Upper lobe of left lung (tissue), 6 donors: ENCODE results near the gene SGMS2. TPM values are rescaled to one million over a fixed set of nuclear protein-coding genes. Genes with fewer than 3 reads are reported as not detected.

Experiments
- ATAC-seq, 2 donors: fragments of 200-7000 bp; cut with Tn5 transposase; one replicate each; pipeline ENCODE4 v1.9.1; 2022; ENCODE audit warnings: mild to moderate bottlenecking in 2 of 2, moderate library complexity in 2 of 2; ENCODE audit not compliant: low FRiP score in 2 of 2
- DNase-seq, 2 donors: peaks; one replicate each; pipeline ENCODE4 v3.0.0-alpha.2; 2019 to 2020
- H3K27ac ChIP-seq, 4 donors: fragments of 200-600 bp; sonication (generic); one replicate each; pipeline ENCODE4 v1.5.1; 2016 to 2019
- H3K27me3 ChIP-seq, 4 donors: fragments of 200-600 bp; sonication (generic); one replicate each; pipeline ENCODE4 v1.5.1; 2017 to 2019
- H3K36me3 ChIP-seq, 4 donors: fragments of 200-600 bp; sonication (generic); one replicate each; pipeline ENCODE4 v1.5.1; 2016 to 2019
- H3K4me1 ChIP-seq, 4 donors: fragments of 200-600 bp; sonication (generic); one replicate each; pipeline ENCODE4 v1.5.1; 2018 to 2019
- H3K4me3 ChIP-seq, 4 donors: fragments of 200-600 bp; sonication (generic); one replicate each; pipeline ENCODE4 v1.5.1; 2017 to 2019; ENCODE audit warnings: mild to moderate bottlenecking in 2 of 4, moderate library complexity in 1 of 4
- H3K9me3 ChIP-seq, 4 donors: fragments of 200-600 bp; sonication (generic); one replicate each; pipeline ENCODE4 v1.5.1; 2018 to 2019
- EP300 ChIP-seq, 4 donors: sonication (generic); formaldehyde crosslinking; IDR thresholded peaks; one replicate each; pipeline ENCODE4 v1.5.1; 2017; ENCODE audit warnings: antibody characterized with exemption in 4 of 4, control low read depth in 2 of 4
- POLR2A ChIP-seq, 4 donors: fragments of 450-650 bp; IDR thresholded peaks; one replicate each; pipeline ENCODE4 v1.5.1; 2016 to 2017; ENCODE audit warnings: antibody characterized with exemption in 4 of 4, mild to moderate bottlenecking in 2 of 4
- POLR2AphosphoS5 ChIP-seq, 2 donors: sonication (generic); formaldehyde crosslinking; IDR thresholded peaks; one replicate each; pipeline ENCODE4 v1.5.1; 2017; ENCODE audit warnings: antibody characterized with exemption in 2 of 2
- WGBS, 2 donors: methylation state at CpG; one replicate each; pipeline ENCODE4 v1.1.5; 2017 to 2018; 5-methylcytosine and 5-hydroxymethylcytosine counted together
- total RNA-seq, 6 donors: library from RNA; depleted of rRNA in 4 of 6; stranded (reverse); fragments of >200 nt in 4 of 6; gene quantifications; one replicate each; pipeline versions ENCODE4 v1.1.0 to v1.2.1, GENCODE V29; 2016 to 2021
- TF ChIP-seq, protein P1 (sequence below), 6 experiments: fragments of 450-650 bp in 4 of 6; fragments of 200-600 bp in 2 of 6; sonication (generic) in 2 of 6; IDR thresholded peaks; one replicate each; pipeline ENCODE4 v1.5.1; 2016 to 2019; ENCODE audit warnings: antibody characterized with exemption in 6 of 6
- donor health status: DM: no; HTN: no; CAD: no; lungs with moderate emphysema.
- donor health status: DM: no; HTN: yes; CAD: no; lungs with severe emphysema.

SGMS2 gene
- total RNA-seq, 6 donors from 2014 or later: 85.9 to 551 (median 204) TPM

- peak in 1 of 2 donors; percentile 67 for DNase-seq
- ATAC-seq: peak in 1 of 2 donors; percentile 62
- Histone ChIP-seq H3K9me3 (no peaks in the 10 kb centered on the region), H3K4me3 (no peak overlapping the region), H3K27me3 (no peaks in the 10 kb centered on the region), H3K27ac (peak overlapping the region in 2 of 4 donors; percentile 16 to 33), H3K36me3 (no peaks in the 10 kb centered on the region), H3K4me1 (peaks cover 11 to 14% (median 12%) of the 10 kb centered on the region in 4 donors)
- TF ChIP-seq POLR2AphosphoS5 (IDR thresholded peaks at IDR 0.05): no peak
- TF ChIP-seq, protein P1, sequence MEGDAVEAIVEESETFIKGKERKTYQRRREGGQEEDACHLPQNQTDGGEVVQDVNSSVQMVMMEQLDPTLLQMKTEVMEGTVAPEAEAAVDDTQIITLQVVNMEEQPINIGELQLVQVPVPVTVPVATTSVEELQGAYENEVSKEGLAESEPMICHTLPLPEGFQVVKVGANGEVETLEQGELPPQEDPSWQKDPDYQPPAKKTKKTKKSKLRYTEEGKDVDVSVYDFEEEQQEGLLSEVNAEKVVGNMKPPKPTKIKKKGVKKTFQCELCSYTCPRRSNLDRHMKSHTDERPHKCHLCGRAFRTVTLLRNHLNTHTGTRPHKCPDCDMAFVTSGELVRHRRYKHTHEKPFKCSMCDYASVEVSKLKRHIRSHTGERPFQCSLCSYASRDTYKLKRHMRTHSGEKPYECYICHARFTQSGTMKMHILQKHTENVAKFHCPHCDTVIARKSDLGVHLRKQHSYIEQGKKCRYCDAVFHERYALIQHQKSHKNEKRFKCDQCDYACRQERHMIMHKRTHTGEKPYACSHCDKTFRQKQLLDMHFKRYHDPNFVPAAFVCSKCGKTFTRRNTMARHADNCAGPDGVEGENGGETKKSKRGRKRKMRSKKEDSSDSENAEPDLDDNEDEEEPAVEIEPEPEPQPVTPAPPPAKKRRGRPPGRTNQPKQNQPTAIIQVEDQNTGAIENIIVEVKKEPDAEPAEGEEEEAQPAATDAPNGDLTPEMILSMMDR (IDR thresholded peaks at IDR 0.05): no peak
- peak in 1 of 4 donors; percentile 67 for TF ChIP-seq EP300 (IDR thresholded peaks at IDR 0.05)
- no peak for TF ChIP-seq POLR2A (IDR thresholded peaks at IDR 0.05)
- 43 to 50% methylated on average over 1 of the region's 1 CpG for WGBS, 2 donors
Observed at GRCh38 chr4:107801766-107802211, 22.9 kb upstream of the SGMS2 start.

DNA sequence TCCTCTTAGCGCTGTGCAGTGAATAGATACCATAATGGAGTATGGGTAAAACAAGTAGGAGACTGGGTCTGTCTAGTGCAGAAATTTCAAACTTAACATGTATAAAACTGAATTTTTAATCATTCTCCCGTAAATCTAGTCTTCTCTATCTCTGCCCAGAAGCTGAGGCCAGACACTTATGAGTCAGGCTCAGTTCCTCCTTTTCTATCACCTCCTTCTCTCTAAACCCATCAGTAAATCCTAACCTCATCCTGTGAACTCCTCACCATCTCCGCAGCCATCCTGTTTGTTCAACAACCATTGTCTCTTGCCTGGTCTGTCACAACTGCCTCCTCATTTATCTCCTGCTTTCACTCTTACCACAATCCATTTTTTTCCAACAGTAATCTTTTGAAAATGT, 19.8 kb upstream of the SGMS2 start:
- H3K4me1 ChIP-seq: peaks cover 11 to 12% (median 11%) of the 10 kb centered on the region in 4 donors
- H3K36me3 ChIP-seq: no peaks in the 10 kb centered on the region
- no peak overlapping the region for H3K4me3 ChIP-seq
- no peaks in the 10 kb centered on the region for H3K9me3 ChIP-seq
- no peak overlapping the region for H3K27ac ChIP-seq
- no peak for ATAC-seq
- no peaks in the 10 kb centered on the region for H3K27me3 ChIP-seq
- 63 to 71% methylated on average over 3 of the region's 3 CpGs for WGBS, 2 donors
- no peak for DNase-seq
- TF ChIP-seq POLR2AphosphoS5 (IDR thresholded peaks at IDR 0.05): no peak
- TF ChIP-seq POLR2A (IDR thresholded peaks at IDR 0.05): no peak
- TF ChIP-seq EP300 (IDR thresholded peaks at IDR 0.05): no peak
- TF ChIP-seq, protein P1 (IDR thresholded peaks at IDR 0.05): no peak

DNA sequence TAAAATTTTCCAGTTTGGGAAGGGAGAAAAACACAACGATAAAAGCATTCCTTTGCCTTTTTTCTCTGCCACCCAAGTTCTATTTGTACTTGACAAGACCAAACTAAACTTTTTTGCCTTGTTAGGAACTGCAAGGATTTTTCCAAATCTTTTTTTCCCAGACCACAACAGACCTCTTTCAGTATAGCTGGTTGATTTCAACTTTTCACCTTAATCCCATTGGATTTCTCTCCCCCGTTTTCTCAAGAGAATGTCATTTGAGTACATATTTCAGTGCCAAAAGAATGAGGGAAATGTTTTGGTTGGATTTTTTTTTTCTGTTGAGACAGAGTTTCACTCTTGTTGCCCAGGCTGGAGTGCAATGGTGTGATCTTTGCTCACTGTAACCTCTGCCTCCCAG, 18.5 kb upstream of the SGMS2 start:
- Histone ChIP-seq H3K27ac (no peak overlapping the region), H3K27me3 (no peaks in the 10 kb centered on the region), H3K4me3 (no peak overlapping the region), H3K9me3 (no peaks in the 10 kb centered on the region), H3K36me3 (no peaks in the 10 kb centered on the region), H3K4me1 (peaks cover 1 to 4% (median 1%) of the 10 kb centered on the region in 4 donors)
- DNase-seq (no peak), ATAC-seq (no peak)
- 75 to 82% methylated on average over 2 of the region's 2 CpGs for WGBS, 2 donors
- TF ChIP-seq POLR2AphosphoS5 (IDR thresholded peaks at IDR 0.05): no peak
- no peak for TF ChIP-seq POLR2A (IDR thresholded peaks at IDR 0.05)
- TF ChIP-seq EP300 (IDR thresholded peaks at IDR 0.05): no peak
- TF ChIP-seq, protein P1 (IDR thresholded peaks at IDR 0.05): no peak

DNA sequence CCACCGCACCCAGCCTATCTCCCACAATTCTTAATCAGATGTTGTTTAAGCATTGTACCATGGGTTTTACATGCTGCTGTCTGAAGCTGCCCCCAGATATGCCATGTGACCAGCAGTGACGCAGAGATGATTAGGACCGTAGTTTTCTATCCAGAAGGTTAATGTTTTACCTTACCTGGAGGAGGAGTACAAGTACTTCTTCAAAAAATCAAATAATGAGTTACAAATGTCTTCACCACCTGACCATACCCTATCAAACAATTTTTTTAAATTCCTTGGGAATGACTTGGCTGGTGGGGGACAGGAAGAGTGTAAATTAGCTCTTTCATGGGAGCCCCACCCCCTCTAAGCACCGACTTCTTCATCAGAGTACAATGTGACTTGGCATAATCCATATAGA, 16.2 kb upstream of the SGMS2 start:
- H3K27me3 ChIP-seq: no peaks in the 10 kb centered on the region
- H3K27ac ChIP-seq: peak overlapping the region in 1 of 4 donors; percentile 10
- 68 to 71% methylated on average over 4 of the region's 4 CpGs for WGBS, 2 donors
- H3K9me3 ChIP-seq: no peaks in the 10 kb centered on the region
- no peak for TF ChIP-seq POLR2A (IDR thresholded peaks at IDR 0.05)
- TF ChIP-seq EP300 (IDR thresholded peaks at IDR 0.05): peak in 1 of 4 donors; percentile 59
- TF ChIP-seq, protein P1 (IDR thresholded peaks at IDR 0.05): no peak
- no peaks in the 10 kb centered on the region for H3K4me1 ChIP-seq
- H3K4me3 ChIP-seq: no peak overlapping the region
- H3K36me3 ChIP-seq: no peaks in the 10 kb centered on the region
- ATAC-seq (peak; percentile 52 to 84), DNase-seq (peak in 1 of 2 donors; percentile 56)

DNA sequence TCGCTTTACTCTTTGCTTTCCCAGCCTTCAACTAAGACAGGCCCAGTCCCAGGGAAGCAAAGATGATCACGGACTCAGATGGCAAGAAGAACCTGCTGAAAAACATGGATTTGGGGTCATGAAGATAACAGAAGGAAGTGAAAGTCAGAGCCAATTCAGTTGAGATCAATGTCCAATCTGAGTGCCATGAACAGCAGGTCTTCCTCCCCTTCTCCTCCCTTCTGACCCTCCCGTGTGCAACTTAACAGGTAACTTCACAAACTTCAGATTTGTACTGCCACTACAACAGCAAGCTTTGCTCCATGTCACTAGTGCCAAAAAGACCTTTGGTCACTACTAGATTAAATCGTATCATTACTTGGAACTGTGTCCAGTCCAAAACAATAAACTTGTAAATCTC, 15.5 kb upstream of the SGMS2 start:
- ATAC-seq (no peak), DNase-seq (no peak)
- no peak overlapping the region for H3K27ac ChIP-seq
- H3K9me3 ChIP-seq: no peaks in the 10 kb centered on the region
- WGBS, 2 donors: 82 to 84% methylated on average over 4 of the region's 4 CpGs
- no peaks in the 10 kb centered on the region for H3K27me3 ChIP-seq
- H3K4me1 ChIP-seq: no peaks in the 10 kb centered on the region
- TF ChIP-seq POLR2AphosphoS5 (IDR thresholded peaks at IDR 0.05) (no peak), POLR2A (IDR thresholded peaks at IDR 0.05) (no peak), EP300 (IDR thresholded peaks at IDR 0.05) (no peak)
- TF ChIP-seq, protein P1 (IDR thresholded peaks at IDR 0.05): no peak
- no peak overlapping the region for H3K4me3 ChIP-seq
- no peaks in the 10 kb centered on the region for H3K36me3 ChIP-seq
